Erythroblast (primary cell): Measurements from ENCODE around the gene HDGFL2.

Experiments used
- DNase-seq, 2 experiments: peaks; one replicate each; lab custom pipeline; 2025; lab: John Stamatoyannopoulos, UW
- GATA1 ChIP-seq: IDR thresholded peaks from 2 replicates; pipeline ENCODE4 v1.6.1; 2011; ENCODE audit warnings: low read depth, mild to moderate bottlenecking, control low read depth, low read length, moderate library complexity
- POLR2A ChIP-seq: IDR thresholded peaks from 2 replicates; pipeline ENCODE4 v1.6.1; 2011; ENCODE audit warnings: mild to moderate bottlenecking, low read length

HDGFL2 gene

DNA sequence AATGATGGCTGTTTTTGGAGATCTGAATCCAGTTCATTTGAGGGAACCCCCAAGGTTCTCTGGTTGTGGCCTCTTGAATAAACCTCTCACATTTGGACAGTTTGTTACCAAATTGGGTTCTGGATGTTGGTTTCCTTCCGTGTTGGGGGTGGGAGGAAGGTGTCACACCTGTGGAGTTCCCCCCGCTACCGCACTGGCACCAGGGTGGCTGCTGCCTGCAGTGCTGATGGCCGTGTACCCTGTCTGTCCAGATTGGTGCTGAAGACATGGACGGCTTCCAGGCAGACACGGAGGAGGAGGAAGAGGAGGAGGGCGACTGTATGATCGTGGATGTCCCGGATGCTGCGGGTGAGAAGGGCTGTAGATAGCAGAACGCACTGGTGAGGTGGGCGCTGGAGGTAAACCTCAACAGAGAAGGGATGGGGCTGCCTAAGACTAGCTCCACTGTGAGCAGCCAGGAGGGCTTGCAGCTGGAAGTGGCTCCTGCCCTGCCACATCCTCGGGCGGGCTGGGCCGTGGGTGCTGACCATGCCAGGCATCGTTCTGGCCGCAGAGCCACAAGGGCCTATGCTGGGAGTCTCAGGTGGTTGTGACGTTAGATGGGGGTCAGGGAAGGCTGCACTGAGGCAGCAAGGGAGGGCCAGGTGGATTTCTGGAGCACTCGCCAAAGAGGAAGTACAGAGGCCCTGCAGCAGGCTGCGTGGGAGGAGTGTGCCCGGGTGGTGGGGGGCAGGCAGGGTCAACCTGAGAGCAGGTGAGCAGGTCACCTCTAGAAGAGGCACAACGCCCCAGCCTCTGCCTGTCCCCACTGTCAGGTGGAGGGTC, 29.9 kb upstream of the HDGFL2 start:
- TF ChIP-seq GATA1 (no peak), POLR2A (no peak)
- DNase-seq, result no peak

- no peak for DNase-seq
These were observed 29.3 kb upstream of the HDGFL2 start for GRCh38 chr19:4442819-4443146.

DNA sequence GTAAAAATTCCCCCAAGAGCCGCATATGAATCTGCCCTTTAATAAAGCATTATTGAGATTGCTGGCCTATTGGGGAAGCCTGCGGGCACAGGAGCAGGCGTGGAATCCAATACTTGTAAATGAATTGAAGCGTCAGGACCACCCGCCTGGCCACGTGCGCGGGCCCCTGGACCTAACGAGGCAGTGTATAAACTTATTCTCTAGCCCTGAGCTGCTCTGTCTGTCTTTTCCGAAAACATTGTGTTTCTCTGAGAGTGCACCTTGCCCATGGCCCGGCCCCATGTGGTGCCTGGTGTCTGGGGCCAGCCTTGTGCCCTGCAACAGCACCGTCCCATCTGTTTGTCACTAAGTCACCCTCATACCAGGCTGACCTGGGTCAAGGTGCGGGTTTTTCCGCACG, 28.9 kb upstream of the HDGFL2 start:
- no peak for DNase-seq
- TF ChIP-seq GATA1 (no peak), POLR2A (no peak)

More at GRCh38 chr19:4442819-4443146, 29.3 kb upstream of the HDGFL2 start:
- TF ChIP-seq POLR2A (no peak), GATA1 (no peak)

GRCh38 chr19:4443966-4444764, 27.9 kb upstream of the HDGFL2 start:
- no peak for TF ChIP-seq GATA1
- TF ChIP-seq POLR2A, result peak; percentile 26
- no peak for DNase-seq

DNA sequence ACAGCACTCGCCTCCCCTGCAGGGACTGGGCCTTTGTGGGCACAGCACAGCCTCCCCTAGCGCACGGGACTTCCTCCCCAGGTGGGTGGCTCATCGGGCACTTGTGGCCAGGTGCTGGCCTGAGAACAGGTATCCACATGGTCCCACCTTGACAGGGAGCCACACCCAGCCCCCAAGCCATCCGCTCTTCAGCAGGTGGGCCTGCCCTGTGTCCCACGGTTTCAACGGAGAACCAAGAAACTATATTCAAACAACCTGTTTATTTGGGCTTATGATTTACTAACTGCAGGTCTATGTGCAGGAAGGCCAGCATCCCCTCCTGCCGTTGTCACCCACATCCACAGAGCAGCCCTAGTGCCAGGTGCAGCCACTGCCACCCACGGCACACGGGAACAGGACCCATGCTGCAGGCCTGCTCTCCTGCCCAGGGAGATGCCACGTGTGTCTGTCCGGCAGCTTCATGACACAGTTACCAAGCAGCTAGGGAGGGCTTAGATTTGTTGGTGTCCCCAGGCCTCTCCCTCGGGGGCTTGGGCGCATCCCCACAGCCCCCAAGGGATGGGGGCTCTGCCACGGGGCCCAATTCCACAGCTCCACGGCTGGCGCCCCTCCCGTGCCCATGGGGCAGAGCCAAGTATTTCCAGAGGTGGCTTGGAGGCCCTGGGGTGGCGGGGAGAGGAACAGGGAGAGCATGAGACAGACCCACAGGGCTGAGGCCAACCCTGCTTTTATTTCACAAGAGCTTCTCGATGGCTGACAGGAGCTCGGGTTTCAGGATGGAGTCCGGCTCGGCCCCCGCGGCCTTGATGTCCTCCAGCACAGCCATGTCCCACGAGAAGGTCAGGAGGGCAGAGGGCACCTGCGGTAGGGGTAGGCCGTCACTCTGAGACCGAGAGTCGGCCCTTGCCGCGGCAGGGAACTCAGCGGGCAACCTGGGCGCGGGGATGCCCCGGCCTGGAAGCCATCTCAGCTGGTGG, 27.0 kb upstream of the HDGFL2 start:
- TF ChIP-seq GATA1 (no peak), POLR2A (peak; percentile 7)
- DNase-seq, result no peak

DNA sequence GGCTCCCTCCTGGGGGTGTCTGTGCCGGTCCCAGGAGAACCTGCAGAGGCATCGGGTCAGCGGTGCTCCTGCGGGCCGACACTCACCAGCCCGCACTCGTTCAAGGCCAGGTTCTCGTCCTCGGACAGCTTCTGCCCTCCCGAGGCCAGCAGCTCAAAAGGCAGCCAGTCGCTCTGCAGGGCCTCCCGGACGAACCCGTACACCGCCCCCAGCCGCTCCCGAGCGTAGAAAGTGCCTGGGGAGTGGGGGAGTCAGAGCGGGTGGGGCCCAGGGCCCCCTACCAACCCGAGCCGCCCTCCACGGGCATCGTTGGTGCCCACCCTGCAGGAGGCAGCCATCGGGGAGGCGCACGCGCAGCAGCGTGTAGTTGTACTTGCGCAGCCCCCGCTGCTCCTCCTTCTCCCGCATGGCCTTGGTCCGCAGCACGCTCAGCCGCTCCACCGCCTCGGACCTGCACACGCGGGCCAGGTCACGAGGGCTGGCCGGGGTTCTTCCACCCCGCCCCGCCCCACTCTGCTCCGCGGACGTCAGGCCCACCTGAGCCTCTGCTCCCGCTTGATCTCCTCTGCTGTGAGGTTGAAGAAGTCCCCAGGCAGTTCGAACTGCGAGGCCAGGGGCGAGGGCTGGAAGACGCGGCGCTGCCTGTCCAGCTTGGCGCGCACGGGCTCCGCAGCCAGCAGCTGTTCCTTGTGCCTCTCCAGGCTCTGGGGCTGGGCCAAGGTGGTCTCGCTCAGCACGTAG, 26.0 kb upstream of the HDGFL2 start:
- DNase-seq, result no peak
- no peak for TF ChIP-seq POLR2A
- no peak for TF ChIP-seq GATA1

DNA sequence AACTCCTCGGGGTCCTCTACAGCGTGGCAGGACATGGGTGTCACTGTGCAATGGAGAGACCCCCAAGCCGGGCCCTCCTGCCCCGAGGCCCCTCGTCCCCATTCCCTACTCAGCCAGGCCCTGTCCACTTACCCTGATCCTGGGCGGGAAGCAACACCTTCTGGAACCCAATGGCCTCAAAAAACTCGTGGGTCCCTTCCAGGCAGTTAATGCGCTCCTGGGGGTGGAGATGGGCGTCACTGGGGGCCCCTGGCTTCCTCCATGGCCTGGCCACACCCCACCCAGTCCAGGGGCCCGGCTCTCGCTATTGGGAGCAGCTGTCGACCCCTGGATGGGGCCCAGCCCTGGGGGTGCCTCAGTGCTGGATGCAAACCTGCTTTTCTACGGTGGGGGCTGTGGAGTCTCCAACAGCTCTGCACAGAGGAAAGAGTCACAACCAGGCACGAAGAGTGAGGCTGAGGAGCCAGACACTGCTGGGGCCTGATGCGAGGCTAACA, 25.3 kb upstream of the HDGFL2 start:
- no peak for DNase-seq
- no peak for TF ChIP-seq POLR2A

DNA sequence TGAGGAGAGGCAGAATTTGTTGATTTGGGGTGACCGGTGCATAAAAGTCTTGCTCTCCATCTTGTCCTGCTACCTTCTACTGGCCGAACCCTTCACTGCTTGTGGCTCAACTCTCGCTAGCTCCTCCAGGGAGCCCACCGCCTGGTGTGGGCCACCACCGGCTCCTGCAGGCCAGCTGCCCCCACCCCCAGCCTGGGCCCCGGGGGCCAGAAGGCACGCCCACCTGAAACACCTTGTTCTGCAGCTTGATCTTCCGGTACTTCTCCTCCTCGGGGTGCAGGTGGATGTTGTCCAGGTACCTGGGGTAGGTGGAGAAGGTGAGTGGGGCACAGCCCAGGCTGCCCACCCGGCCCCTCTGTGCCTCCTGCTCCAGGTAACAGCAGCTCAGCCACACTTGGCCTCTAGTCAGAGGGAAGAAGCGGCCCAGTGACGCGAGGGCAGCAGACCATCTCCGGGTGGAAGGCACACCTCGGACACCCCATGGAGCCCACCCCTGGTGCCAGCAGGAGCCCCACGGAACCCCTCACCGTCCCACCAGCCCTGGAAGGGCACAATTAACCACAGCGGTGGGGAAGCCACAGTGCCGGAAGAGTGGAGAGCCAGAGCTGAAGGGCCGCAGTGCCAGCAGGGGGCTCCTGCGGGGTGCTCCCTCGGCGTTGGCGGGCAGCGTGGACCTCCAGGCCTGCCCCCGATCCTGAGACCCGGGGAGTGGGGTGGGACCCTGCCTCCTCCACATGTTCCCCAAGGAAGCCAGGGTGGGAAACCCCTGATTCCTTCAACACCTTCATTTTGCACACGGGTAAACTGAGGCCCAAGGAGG, 24.6 kb upstream of the HDGFL2 start:
- DNase-seq, result no peak

DNA sequence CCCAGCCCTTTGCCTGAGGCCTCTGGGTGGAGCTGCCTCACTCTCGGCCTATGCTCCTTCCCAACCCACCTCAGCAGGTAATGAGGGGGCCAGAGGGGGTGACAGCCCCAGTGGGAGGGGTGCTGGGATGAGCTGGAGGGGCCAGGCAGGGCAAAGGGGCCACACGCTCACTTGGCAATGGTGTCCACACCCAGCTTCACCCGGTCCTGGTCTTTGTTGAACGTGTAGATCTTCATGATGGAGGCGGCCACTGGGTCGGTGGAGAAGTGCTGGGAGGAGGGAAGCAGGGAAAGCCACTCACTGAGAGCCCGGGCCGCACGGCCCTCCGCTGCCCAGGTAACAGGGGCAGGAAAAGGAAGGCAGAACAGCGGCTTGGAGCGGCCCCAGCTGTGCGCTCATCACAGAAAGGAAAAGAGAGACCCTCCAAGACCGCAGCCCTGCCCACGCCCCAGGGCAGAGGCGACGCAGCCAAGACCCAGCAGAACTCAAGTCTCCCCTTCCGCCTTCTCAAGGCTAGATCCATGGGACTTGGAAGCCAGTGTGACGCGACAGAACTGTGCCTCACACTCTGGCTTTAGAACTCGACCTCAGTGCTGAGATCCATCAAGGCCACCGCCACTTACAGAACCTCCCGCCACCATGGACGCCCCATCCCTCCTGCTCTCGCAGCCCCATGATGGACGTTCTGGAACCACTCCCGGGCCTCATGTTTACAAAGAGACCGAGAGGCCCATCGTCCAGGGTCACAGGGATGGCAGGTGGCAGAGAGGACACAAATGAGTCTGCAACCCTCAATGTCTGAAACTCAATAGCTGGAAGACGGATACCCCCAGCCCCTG, 23.7 kb upstream of the HDGFL2 start:
- DNase-seq, result no peak
- TF ChIP-seq POLR2A (no peak), GATA1 (no peak)

More for the DNA sequence above, 24.6 kb upstream of the HDGFL2 start:
- TF ChIP-seq POLR2A (no peak), GATA1 (no peak)

DNA sequence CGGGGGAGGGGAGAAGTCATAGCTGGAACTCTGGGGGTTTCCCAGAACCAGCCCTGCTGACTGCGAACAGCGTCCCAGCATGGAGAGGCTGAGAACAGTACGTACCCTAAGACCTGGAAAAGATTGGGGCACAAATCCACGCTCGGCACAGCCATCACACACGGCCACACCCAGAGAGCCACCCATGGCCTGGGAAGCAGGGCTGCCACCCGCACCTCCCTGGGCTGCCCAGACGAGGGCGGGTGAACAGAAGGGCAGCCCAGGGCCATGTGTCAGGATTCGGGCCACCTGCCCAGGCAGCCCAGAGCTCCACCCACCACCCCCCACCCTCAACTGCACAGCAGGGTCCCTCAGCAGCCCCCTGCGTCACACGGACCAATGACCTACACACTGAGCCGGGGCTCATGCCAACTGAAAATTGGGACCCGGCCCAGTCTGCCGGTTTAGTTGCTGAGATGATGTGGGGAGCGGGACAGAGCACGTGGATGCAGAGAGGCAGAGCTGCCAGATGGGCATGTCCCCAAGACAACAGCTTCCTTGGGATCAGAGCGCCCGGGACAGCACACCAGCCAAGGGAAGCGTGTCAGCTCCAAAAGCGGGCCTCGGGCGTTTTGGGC, 23.0 kb upstream of the HDGFL2 start:
- TF ChIP-seq GATA1 (no peak), POLR2A (no peak)
- no peak for DNase-seq

GRCh38 chr19:4449639-4450028, 22.5 kb upstream of the HDGFL2 start:
- TF ChIP-seq POLR2A (no peak), GATA1 (no peak)
- DNase-seq, result no peak
